PC-3 (cell line): Measurements from ENCODE around the gene CD19. TPM values are rescaled to one million over a fixed set of nuclear protein-coding genes. Genes with fewer than 3 reads are reported as not detected.
"Not testable (repeated sequence)": the region's sequence is repeated elsewhere in the genome, so short reads cannot be mapped to it uniquely, and the experiment has no call there.

Experiments used
- ATAC-seq: fragments of 200-7000 bp; cut with Tn5 transposase; 2 replicates; pipeline ENCODE4 v1.9.1; 2020; ENCODE audit warnings: mild to moderate bottlenecking, moderate library complexity
- BruUV-seq: library from RNA; stranded (reverse); fragments of 400-500 nt; replicated peaks from 2 replicates; lab custom pipeline; 2021; lab: Mats Ljungman, UMichigan
- CTCF ChIA-PET: fragments of 300-600 bp; sonication (Branson Sonifier 250); formaldehyde crosslinking; loops from one replicate; lab custom pipeline; 2022; ENCODE audit warnings: antibody characterized with exemption; lab: Charles Lee
- POLR2A ChIA-PET: fragments of 300-600 bp; sonication (Branson Sonifier 250); formaldehyde crosslinking; loops from one replicate; lab custom pipeline; 2022; ENCODE audit warnings: antibody characterized with exemption; ENCODE audit not compliant: unreplicated experiment; lab: Charles Lee
- DNase-seq: peaks from one replicate; pipeline ENCODE4 v3.0.0-alpha.2; 2015
- H2AFZ ChIP-seq: fragments of 300-600 bp; sonication (generic); 2 replicates; pipeline ENCODE4 v1.6.0; 2016; ENCODE audit warnings: antibody characterized with exemption, low read length
- H3F3A ChIP-seq: fragments of 300-600 bp; sonication (generic); one replicate; pipeline ENCODE4 v1.6.0; 2017; ENCODE audit warnings: antibody characterized with exemption, low read length, control low read depth, mild to moderate bottlenecking; ENCODE audit not compliant: unreplicated experiment
- H3K27ac ChIP-seq: fragments of 300-600 bp; sonication (generic); 2 replicates; pipeline ENCODE4 v1.5.1; 2016; ENCODE audit warnings: mild to moderate bottlenecking, low read length
- H3K27me3 ChIP-seq: fragments of 300-600 bp; sonication (generic); 2 replicates; pipeline ENCODE4 v1.6.1; 2016; ENCODE audit warnings: low read length, mixed read lengths
- H3K36me3 ChIP-seq: fragments of 300-600 bp; sonication (generic); 2 replicates; pipeline ENCODE4 v1.6.1; 2016; ENCODE audit warnings: low read depth, mixed run types, low read length, mixed read lengths
- H3K4me1 ChIP-seq: fragments of 300-600 bp; sonication (generic); 2 replicates; pipeline ENCODE4 v1.5.1; 2016; ENCODE audit warnings: low read length; ENCODE audit not compliant: insufficient read depth
- H3K4me2 ChIP-seq: fragments of 300-600 bp; sonication (generic); 2 replicates; pipeline ENCODE4 v1.6.0; 2016; ENCODE audit warnings: low read length
- H3K4me3 ChIP-seq: fragments of 300-600 bp; sonication (generic); 2 replicates; pipeline ENCODE4 v1.5.1; 2016; ENCODE audit warnings: mild to moderate bottlenecking, low read length, mixed read lengths
- H3K79me2 ChIP-seq: fragments of 300-600 bp; sonication (generic); 2 replicates; pipeline ENCODE4 v1.6.1; 2017; ENCODE audit warnings: low read length, mixed read lengths
- H3K9ac ChIP-seq: fragments of 300-600 bp; sonication (generic); 2 replicates; pipeline ENCODE4 v1.6.0; 2016; ENCODE audit warnings: mild to moderate bottlenecking, low read length
- H3K9me2 ChIP-seq: fragments of 300-600 bp; sonication (generic); replicated peaks from 2 replicates; pipeline ENCODE4 v1.6.1; 2016; ENCODE audit warnings: mixed run types, low read length, mixed read lengths
- H3K9me3 ChIP-seq: fragments of 300-600 bp; sonication (generic); 2 replicates; pipeline ENCODE4 v1.6.1; 2016; ENCODE audit warnings: low read length, mixed read lengths
- H4K20me1 ChIP-seq: fragments of 300-600 bp; sonication (generic); 2 replicates; pipeline ENCODE4 v1.6.1; 2016; ENCODE audit warnings: low read length, mixed read lengths
- CTCF ChIP-seq: fragments of 300-600 bp; sonication (generic); conservative IDR thresholded peaks from 2 replicates; pipeline ENCODE4 v1.5.1; 2017; ENCODE audit warnings: antibody characterized with exemption, low read depth, mild to moderate bottlenecking, low read length
- EZH2 ChIP-seq: fragments of 300-600 bp; sonication (generic); IDR thresholded peaks from one replicate; pipeline ENCODE4 v1.6.1; 2017; ENCODE audit warnings: antibody characterized with exemption, mild to moderate bottlenecking, low read length; ENCODE audit not compliant: unreplicated experiment
- EZH2phosphoT487 ChIP-seq: fragments of 300-600 bp; sonication (generic); IDR thresholded peaks from 2 replicates; pipeline ENCODE4 v1.6.1; 2018; ENCODE audit warnings: mild to moderate bottlenecking, antibody characterized with exemption, low read length, borderline replicate concordance
- intact Hi-C: fragments of 100-400 bp; cut with micrococcal nuclease; formaldehyde crosslinking; loops from 2 replicates; pipeline ENCODE4 v1.9.0; 2023
- total RNA-seq: library from RNA; depleted of rRNA; stranded (reverse); fragments of >200 nt; gene quantifications from 2 replicates; pipeline ENCODE4 v1.2.3, GENCODE V29; 2014

The CD19 gene
- total RNA-seq, 1 experiment from 2014 or later = not detected

GRCh38 chr16:28883221-28883996, 48.4 kb upstream of the CD19 start:
- POLR2A ChIA-PET = no interaction called here
- TF ChIP-seq EZH2 (no peak), CTCF (no peak), EZH2phosphoT487 (no peak)
- ATAC-seq (no peak), DNase-seq (no peak)
- no peaks in the 10 kb centered on the region for H4K20me1 ChIP-seq
- H3K4me1 ChIP-seq = peaks cover 8% of the 10 kb centered on the region; the same call in 1 of the 2 replicates
- CTCF ChIA-PET = no interaction called here
- no peaks in the 10 kb centered on the region for H3K9me2 ChIP-seq
- H3K4me2 ChIP-seq = no peak overlapping the region
- H3K9ac ChIP-seq = no peak overlapping the region
- no TSS peak for BruUV-seq
- no peaks in the 10 kb centered on the region for H3K36me3 ChIP-seq
- H3K79me2 ChIP-seq = no peaks in the 10 kb centered on the region
- no peaks in the 10 kb centered on the region for H3K27me3 ChIP-seq
- no peaks in the 10 kb centered on the region for H3F3A ChIP-seq
- no peak overlapping the region for H2AFZ ChIP-seq
- H3K9me3 ChIP-seq = no peaks in the 10 kb centered on the region
- no peak overlapping the region for H3K27ac ChIP-seq
- intact Hi-C loops = no loop called here
- no peak overlapping the region for H3K4me3 ChIP-seq

GRCh38 chr16:28884045-28884444, 47.7 kb upstream of the CD19 start:
- ChIA-PET POLR2A (no interaction called here), CTCF (no interaction called here)
- H3K9me2 ChIP-seq = no peaks in the 10 kb centered on the region
- H3K9me3 ChIP-seq = no peaks in the 10 kb centered on the region
- DNase-seq (no peak), ATAC-seq (no peak)
- BruUV-seq = no TSS peak
- no peaks in the 10 kb centered on the region for H3K79me2 ChIP-seq
- H3F3A ChIP-seq = no peaks in the 10 kb centered on the region
- no peak overlapping the region for H3K4me2 ChIP-seq
- H3K36me3 ChIP-seq = no peaks in the 10 kb centered on the region
- no peaks in the 10 kb centered on the region for H3K27me3 ChIP-seq
- H3K4me1 ChIP-seq = 0 out of 2 replicates have a peak, but pooled peaks cover 4% of the 10 kb centered on the region
- H2AFZ ChIP-seq = no peak overlapping the region
- no peaks in the 10 kb centered on the region for H4K20me1 ChIP-seq
- no peak overlapping the region for H3K9ac ChIP-seq
- no peak overlapping the region for H3K27ac ChIP-seq
- TF ChIP-seq CTCF = no peak
- TF ChIP-seq EZH2phosphoT487 = no peak
- no peak for TF ChIP-seq EZH2
- no peak overlapping the region for H3K4me3 ChIP-seq
- intact Hi-C loops = no loop called here

GRCh38 chr16:28886945-28887344, 44.8 kb upstream of the CD19 start:
- no peaks in the 10 kb centered on the region for H3K4me1 ChIP-seq
- intact Hi-C loops = no loop called here
- no peak overlapping the region for H3K9ac ChIP-seq
- H3K79me2 ChIP-seq = no peaks in the 10 kb centered on the region
- ChIA-PET POLR2A (no interaction called here), CTCF (no interaction called here)
- H4K20me1 ChIP-seq = no peaks in the 10 kb centered on the region
- no peaks in the 10 kb centered on the region for H3K27me3 ChIP-seq
- no peak overlapping the region for H3K4me2 ChIP-seq
- H3K36me3 ChIP-seq = no peaks in the 10 kb centered on the region
- TF ChIP-seq CTCF (no peak), EZH2phosphoT487 (no peak), EZH2 (no peak)
- no peaks in the 10 kb centered on the region for H3F3A ChIP-seq
- H3K27ac ChIP-seq = no peak overlapping the region
- no peak overlapping the region for H2AFZ ChIP-seq
- no peak overlapping the region for H3K4me3 ChIP-seq
- no peaks in the 10 kb centered on the region for H3K9me2 ChIP-seq
- no peak for DNase-seq
- no peaks in the 10 kb centered on the region for H3K9me3 ChIP-seq
- no peak for ATAC-seq
- BruUV-seq = no TSS peak

GRCh38 chr16:28890355-28890754, 41.4 kb upstream of the CD19 start:
- intact Hi-C loops, H3K4me3 ChIP-seq, H4K20me1 ChIP-seq, ATAC-seq, BruUV-seq, H3K9ac ChIP-seq, H3K9me2 ChIP-seq, H3K4me1 ChIP-seq, H2AFZ ChIP-seq, H3K27ac ChIP-seq, CTCF ChIA-PET, H3K9me3 ChIP-seq, DNase-seq, H3K36me3 ChIP-seq, H3K27me3 ChIP-seq, H3F3A ChIP-seq, H3K79me2 ChIP-seq, H3K4me2 ChIP-seq, POLR2A ChIA-PET: not testable (repeated sequence)
